ENCODE data around the gene BLOC1S1.

The BLOC1S1 gene

GRCh38 chr12:55742719-55743405 lies 27.0 kb downstream of the BLOC1S1 start, which contains the start of gene GDF11:
GDF11 (plus strand) TSS chr12:55743122; CDS start chr12:55743317, 195 bp downstream.
- TF ChIP-seq CTCF (IDR thresholded peaks at IDR 0.05; ENCODE audit: low read depth, low read length): no peak
- in situ Hi-C loops (cut with HindIII; ENCODE audit: low sequenced_read_pairs): no loop called here
- DNase-seq (ENCODE audit: low read depth, low spot score): peak; percentile 73
- H3K4me3 ChIP-seq (ENCODE audit: low read depth, low read length): peak within 1 kb of the TSS; percentile 72

- peak; percentile 4 for TF ChIP-seq CTCF (IDR thresholded peaks at IDR 0.05; ENCODE audit: low read depth, low read length)
- in situ Hi-C loops (cut with HindIII; ENCODE audit: low sequenced_read_pairs): no loop called here
- peak overlapping the region; percentile 72 for H3K4me3 ChIP-seq (ENCODE audit: low read depth, low read length)
- DNase-seq (ENCODE audit: low read depth, low spot score): peak; percentile 67
Observed at GRCh38 chr12:55743406-55744339, 27.8 kb downstream of the BLOC1S1 start.

GRCh38 chr12:55744340-55745030 lies 28.6 kb downstream of the BLOC1S1 start:
- no peak for TF ChIP-seq CTCF (IDR thresholded peaks at IDR 0.05; ENCODE audit: low read depth, low read length)
- H3K4me3 ChIP-seq (ENCODE audit: low read depth, low read length): peak overlapping the region; percentile 72
- in situ Hi-C loops (cut with HindIII; ENCODE audit: low sequenced_read_pairs): no loop called here
- DNase-seq (ENCODE audit: low read depth, low spot score): no peak

- peak; percentile 17 for DNase-seq (ENCODE audit: low read depth, low spot score)
- TF ChIP-seq CTCF (IDR thresholded peaks at IDR 0.05; ENCODE audit: low read depth, low read length): no peak
- H3K4me3 ChIP-seq (ENCODE audit: low read depth, low read length): peak overlapping the region; percentile 17
- in situ Hi-C loops (cut with HindIII; ENCODE audit: low sequenced_read_pairs): no loop called here
Observed at GRCh38 chr12:55745361-55746173, 29.7 kb downstream of the BLOC1S1 start.

- no peak for TF ChIP-seq CTCF (IDR thresholded peaks at IDR 0.05; ENCODE audit: low read depth, low read length)
- in situ Hi-C loops (cut with HindIII; ENCODE audit: low sequenced_read_pairs): no loop called here
- DNase-seq (ENCODE audit: low read depth, low spot score): no peak
- no peak overlapping the region for H3K4me3 ChIP-seq (ENCODE audit: low read depth, low read length)
Observed at GRCh38 chr12:55746174-55746912, 30.5 kb downstream of the BLOC1S1 start.
